HepG2 (cell line): ENCODE data around the gene ULK4.

Experiments used
- EZH2 ChIP-seq: conservative IDR thresholded peaks from 2 replicates; pipeline ENCODE4 v1.6.1; 2012; ENCODE audit warnings: mild to moderate bottlenecking, low read depth, low read length, moderate library complexity
- KDM2A ChIP-seq: sonication (generic); formaldehyde crosslinking; IDR thresholded peaks from 2 replicates; pipeline ENCODE4 v1.4.0; 2020; ENCODE audit warnings: low read depth, missing genetic modification reagents, borderline replicate concordance
- MAF1 ChIP-seq: sonication (generic); formaldehyde crosslinking; IDR thresholded peaks from 2 replicates; pipeline ENCODE4 v1.5.0; 2020; ENCODE audit warnings: missing genetic modification reagents, borderline replicate concordance
- RBM22 ChIP-seq: fragments of 200-400 bp; formaldehyde crosslinking; optimal IDR thresholded peaks from 2 replicates; pipeline ENCODE3; 2017; ENCODE audit warnings: mild to moderate bottlenecking, low read length, moderate library complexity
- SIX4 ChIP-seq: sonication (generic); formaldehyde crosslinking; IDR thresholded peaks from 2 replicates; pipeline ENCODE4 v1.4.0; 2020; ENCODE audit warnings: missing genetic modification reagents
- TAF1 ChIP-seq: sonication (generic); formaldehyde crosslinking; IDR thresholded peaks from 2 replicates; pipeline ENCODE4 v1.4.0; 2020; ENCODE audit warnings: missing genetic modification reagents
- ZSCAN31 ChIP-seq: sonication (generic); formaldehyde crosslinking; IDR thresholded peaks from 2 replicates; pipeline ENCODE4 v1.5.0; 2020; ENCODE audit warnings: low read depth, mild to moderate bottlenecking, missing genetic modification reagents
- TF ChIP-seq, protein P1 (sequence below): sonication (generic); formaldehyde crosslinking; IDR thresholded peaks from 2 replicates; pipeline ENCODE4 v1.5.1; 2020; ENCODE audit warnings: mild to moderate bottlenecking, missing genetic modification reagents, moderate library complexity
- TF ChIP-seq, protein P2 (sequence below), 2 experiments: sonication (generic) in 1 of 2; formaldehyde crosslinking in 1 of 2; IDR thresholded peaks; 2 replicates each; pipeline versions ENCODE4 v1.4.0 to v1.6.1; 2018 to 2020; ENCODE audit warnings: missing genetic modification reagents in 2 of 2, borderline replicate concordance in 1 of 2, low read depth in 1 of 2, mild to moderate bottlenecking in 1 of 2, missing biosample characterization in 1 of 2

DNA sequence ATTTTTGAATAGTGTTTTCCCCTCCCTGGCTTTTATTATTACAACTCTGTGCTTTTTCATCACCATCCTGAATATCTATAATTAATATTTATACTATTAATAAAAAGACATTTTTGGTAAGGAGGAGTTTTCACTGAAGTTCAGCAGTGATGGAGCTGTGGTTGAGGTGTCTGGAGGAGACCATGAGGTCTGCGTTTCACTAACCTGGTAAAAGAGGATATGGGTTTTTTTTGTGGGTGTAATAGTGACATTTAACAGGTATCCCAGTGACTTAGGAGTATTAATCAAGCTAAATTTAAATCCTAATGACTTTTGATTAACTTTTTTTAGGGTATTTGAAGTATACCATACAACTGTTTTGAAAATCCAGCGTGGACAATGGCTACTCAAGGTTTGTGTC is 738.2 kb downstream of the ULK4 start:
- no peak for TF ChIP-seq MAF1
- TF ChIP-seq ZSCAN31 (CRISPR knock-in tag), result no peak
- no peak for TF ChIP-seq SIX4
- TF ChIP-seq, protein P1, sequence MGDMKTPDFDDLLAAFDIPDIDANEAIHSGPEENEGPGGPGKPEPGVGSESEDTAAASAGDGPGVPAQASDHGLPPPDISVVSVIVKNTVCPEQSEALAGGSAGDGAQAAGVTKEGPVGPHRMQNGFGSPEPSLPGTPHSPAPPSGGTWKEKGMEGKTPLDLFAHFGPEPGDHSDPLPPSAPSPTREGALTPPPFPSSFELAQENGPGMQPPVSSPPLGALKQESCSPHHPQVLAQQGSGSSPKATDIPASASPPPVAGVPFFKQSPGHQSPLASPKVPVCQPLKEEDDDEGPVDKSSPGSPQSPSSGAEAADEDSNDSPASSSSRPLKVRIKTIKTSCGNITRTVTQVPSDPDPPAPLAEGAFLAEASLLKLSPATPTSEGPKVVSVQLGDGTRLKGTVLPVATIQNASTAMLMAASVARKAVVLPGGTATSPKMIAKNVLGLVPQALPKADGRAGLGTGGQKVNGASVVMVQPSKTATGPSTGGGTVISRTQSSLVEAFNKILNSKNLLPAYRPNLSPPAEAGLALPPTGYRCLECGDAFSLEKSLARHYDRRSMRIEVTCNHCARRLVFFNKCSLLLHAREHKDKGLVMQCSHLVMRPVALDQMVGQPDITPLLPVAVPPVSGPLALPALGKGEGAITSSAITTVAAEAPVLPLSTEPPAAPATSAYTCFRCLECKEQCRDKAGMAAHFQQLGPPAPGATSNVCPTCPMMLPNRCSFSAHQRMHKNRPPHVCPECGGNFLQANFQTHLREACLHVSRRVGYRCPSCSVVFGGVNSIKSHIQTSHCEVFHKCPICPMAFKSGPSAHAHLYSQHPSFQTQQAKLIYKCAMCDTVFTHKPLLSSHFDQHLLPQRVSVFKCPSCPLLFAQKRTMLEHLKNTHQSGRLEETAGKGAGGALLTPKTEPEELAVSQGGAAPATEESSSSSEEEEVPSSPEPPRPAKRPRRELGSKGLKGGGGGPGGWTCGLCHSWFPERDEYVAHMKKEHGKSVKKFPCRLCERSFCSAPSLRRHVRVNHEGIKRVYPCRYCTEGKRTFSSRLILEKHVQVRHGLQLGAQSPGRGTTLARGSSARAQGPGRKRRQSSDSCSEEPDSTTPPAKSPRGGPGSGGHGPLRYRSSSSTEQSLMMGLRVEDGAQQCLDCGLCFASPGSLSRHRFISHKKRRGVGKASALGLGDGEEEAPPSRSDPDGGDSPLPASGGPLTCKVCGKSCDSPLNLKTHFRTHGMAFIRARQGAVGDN (CRISPR knock-in tag), result no peak
- TF ChIP-seq EZH2, result no peak
- no peak for TF ChIP-seq KDM2A (CRISPR knock-in tag)
- TF ChIP-seq TAF1, result no peak
- TF ChIP-seq, protein P2, sequence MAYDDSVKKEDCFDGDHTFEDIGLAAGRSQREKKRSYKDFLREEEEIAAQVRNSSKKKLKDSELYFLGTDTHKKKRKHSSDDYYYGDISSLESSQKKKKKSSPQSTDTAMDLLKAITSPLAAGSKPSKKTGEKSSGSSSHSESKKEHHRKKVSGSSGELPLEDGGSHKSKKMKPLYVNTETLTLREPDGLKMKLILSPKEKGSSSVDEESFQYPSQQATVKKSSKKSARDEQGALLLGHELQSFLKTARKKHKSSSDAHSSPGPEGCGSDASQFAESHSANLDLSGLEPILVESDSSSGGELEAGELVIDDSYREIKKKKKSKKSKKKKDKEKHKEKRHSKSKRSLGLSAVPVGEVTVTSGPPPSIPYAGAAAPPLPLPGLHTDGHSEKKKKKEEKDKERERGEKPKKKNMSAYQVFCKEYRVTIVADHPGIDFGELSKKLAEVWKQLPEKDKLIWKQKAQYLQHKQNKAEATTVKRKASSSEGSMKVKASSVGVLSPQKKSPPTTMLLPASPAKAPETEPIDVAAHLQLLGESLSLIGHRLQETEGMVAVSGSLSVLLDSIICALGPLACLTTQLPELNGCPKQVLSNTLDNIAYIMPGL (CRISPR knock-in tag; IDR thresholded peaks at IDR 0.05; ENCODE audit: borderline replicate concordance in 1 of 2, low read depth in 1 of 2), result no peak
- TF ChIP-seq RBM22, result no peak
